Omental fat pad (tissue), 4 donors: Measurements from ENCODE around the gene CCNJL. TPM values are rescaled to one million over a fixed set of nuclear protein-coding genes. Genes with fewer than 3 reads are reported as not detected.
A peak's percentile ranks its signal among the peaks of the same experiment; 100 is the strongest.

ENCODE experiments used
- ATAC-seq: fragments of 150-250 bp; one replicate; pipeline ENCODE4 v1.9.1; 2016; ENCODE audit warnings: mild to moderate bottlenecking, moderate library complexity; ENCODE audit not compliant: low FRiP score
- DNase-seq: peaks from one replicate; pipeline ENCODE4 v3.0.0-alpha.2; 2019; ENCODE audit warnings: low spot score
- total RNA-seq, 4 donors: library from RNA; depleted of rRNA; stranded (reverse); fragments of >200 nt; gene quantifications; one replicate each; pipeline ENCODE4 v1.1.0, GENCODE V29; 2016
- TF ChIP-seq, protein P1 (sequence below), 3 donors: fragments of 450-650 bp; IDR thresholded peaks; one replicate each; pipeline ENCODE4 v1.5.1; 2016 to 2017; ENCODE audit warnings: antibody characterized with exemption in 3 of 3, mild to moderate bottlenecking in 3 of 3, moderate library complexity in 2 of 3

Gene CCNJL
- total RNA-seq, 4 donors from 2014 or later, result 0.24 to 5.4 (median 0.45) TPM

DNA sequence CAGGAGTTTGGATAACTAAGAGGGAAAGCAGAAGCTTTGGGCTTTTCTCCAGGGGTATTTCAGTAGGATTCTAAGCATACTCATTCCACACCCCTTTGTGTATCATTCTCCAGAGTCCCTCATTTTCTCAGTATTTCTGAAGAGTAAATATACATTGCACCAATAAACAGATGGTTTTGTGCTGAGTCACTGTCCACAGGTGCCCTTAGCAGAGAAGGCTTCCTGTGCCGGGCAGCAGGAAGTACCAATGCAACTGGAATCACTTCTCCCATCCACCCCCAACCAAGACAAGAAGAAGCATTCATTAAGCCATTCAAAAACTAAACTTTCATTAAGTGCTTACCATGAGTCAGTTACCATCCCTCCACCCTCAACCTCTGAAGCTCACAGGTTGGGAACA, 3.6 kb upstream of the CCNJL start:
- DNase-seq (no peak), ATAC-seq (no peak)
- TF ChIP-seq, protein P1, sequence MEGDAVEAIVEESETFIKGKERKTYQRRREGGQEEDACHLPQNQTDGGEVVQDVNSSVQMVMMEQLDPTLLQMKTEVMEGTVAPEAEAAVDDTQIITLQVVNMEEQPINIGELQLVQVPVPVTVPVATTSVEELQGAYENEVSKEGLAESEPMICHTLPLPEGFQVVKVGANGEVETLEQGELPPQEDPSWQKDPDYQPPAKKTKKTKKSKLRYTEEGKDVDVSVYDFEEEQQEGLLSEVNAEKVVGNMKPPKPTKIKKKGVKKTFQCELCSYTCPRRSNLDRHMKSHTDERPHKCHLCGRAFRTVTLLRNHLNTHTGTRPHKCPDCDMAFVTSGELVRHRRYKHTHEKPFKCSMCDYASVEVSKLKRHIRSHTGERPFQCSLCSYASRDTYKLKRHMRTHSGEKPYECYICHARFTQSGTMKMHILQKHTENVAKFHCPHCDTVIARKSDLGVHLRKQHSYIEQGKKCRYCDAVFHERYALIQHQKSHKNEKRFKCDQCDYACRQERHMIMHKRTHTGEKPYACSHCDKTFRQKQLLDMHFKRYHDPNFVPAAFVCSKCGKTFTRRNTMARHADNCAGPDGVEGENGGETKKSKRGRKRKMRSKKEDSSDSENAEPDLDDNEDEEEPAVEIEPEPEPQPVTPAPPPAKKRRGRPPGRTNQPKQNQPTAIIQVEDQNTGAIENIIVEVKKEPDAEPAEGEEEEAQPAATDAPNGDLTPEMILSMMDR (IDR thresholded peaks at IDR 0.05), result no peak

DNA sequence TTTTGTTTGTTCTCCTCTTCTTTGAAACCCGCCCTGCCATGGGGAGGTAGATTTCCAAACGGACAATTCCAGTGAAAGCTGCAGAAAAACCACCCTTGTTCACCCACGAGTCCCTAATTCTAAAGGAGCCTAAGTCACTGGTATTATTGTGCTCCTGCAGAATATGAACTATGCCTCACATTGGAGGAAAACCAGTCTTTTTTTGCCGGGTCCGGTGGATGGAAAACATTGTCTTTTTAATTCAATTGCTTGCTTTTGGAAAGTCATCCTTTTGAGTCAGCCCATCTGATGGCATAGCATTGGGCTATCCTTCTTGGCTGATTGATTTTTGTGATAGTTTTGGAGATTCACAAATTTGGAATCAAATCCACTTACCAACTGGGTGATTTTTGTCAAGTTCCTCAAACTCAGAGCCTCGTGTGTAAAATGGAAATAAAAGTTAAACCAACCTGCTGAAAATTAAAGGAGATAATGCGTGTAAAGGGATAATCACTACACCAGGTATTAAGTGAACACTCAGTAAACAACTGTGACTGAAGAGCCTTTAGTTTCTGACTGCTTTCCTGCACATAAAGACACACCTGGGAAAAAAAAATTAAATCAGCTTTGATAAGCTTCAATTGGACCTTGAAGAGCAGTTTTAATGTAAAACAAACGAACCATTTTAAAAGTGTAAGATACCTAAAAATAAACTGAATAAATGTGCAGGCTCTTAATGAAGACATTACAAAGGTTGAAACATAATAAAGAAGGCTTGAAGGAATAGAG, 780 bp upstream of the CCNJL start:
- ATAC-seq (no peak), DNase-seq (no peak)
- TF ChIP-seq, protein P1 (IDR thresholded peaks at IDR 0.05), result no peak

DNA sequence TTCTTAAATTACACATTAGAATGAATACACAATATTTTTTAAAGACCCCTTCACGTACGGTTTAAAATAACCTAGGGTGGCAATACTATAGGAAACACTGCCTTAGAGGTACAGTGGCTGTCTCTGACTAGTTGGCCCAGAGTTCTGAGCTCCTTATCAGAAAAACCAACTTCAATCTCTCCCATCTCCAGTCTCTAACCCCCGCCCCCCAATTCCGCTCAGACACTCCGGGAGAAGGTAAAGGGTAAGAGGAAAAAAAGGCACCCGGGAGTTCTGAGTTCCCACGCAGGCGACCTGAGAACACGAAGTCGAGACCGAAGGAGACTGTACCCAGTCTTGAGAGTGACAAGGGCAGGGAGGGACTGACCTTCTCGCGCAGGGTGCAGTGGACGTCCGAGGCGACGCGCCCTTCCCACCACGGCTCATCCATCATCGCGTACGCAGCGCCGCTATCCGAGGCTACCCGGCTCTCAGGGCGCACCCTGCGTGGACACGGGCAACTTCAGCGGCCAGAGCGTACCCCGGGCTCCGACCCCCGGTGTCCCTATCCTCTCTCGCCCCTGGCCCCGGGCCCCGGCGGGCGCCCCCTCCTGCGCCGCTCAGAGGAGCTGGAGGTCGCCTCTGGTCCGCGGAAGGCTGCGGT, 752 bp downstream of the CCNJL start:
- TF ChIP-seq, protein P1 (IDR thresholded peaks at IDR 0.05), result no peak
- ATAC-seq, result peak; percentile 41

DNA sequence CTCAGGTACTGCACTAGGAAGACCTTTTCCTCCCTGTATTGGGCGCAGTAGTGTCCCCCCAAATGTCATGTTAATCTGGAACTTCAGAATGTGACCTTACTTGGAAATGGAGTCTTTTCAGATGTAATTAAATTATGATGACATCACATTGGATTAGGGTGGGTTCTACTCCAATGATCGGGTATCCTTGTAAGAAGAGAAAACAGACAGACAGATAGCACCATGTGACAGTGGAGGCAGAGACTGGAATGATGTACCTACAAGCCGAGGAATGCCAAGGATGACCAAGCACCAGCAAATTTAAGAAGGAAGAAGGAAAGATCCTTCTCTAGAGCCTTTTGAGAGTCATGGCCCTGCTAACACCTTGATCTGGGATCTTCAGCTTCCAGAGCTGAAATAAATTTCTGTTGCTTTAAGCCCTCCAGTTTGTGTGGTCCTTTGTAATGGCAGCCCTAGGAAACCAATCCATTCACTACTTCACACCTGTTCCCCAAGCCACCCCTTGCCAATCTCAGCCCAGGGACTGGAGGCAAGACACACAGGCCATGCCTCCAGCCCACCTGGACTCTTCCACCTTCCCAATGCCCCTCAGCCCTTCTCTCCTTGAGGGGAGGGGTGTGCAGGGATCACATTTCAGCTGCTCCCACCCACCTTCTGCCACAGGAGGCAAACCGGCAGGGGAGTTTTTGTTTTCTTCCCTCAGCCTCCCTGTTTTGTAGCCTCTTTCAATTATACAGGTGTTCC, 1.6 kb downstream of the CCNJL start:
- TF ChIP-seq, protein P1 (IDR thresholded peaks at IDR 0.05), result no peak
- ATAC-seq (no peak), DNase-seq (no peak)

More for the DNA sequence above, 752 bp downstream of the CCNJL start:
- DNase-seq, result no peak

DNA sequence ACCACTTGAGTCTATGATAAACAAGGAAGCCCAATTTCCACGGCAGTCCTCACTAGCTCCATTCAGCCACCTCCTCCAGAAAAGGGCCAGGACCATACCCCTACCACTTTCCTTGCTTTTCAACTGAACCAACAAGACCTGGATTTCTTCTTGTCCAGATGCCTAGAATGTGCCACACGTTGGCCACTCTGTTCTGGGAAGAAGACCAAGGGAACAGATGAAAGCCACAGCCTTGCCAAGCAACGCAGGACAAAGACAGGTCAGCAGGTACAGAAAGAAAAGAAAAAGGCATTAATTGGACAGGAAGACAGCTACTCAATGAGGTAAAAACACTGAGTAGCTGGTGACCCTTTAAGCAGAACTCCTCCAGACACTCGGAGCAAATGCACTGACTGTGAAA, 2.2 kb downstream of the CCNJL start:
- DNase-seq, result no peak
- TF ChIP-seq, protein P1 (IDR thresholded peaks at IDR 0.05), result no peak
- no peak for ATAC-seq

DNA sequence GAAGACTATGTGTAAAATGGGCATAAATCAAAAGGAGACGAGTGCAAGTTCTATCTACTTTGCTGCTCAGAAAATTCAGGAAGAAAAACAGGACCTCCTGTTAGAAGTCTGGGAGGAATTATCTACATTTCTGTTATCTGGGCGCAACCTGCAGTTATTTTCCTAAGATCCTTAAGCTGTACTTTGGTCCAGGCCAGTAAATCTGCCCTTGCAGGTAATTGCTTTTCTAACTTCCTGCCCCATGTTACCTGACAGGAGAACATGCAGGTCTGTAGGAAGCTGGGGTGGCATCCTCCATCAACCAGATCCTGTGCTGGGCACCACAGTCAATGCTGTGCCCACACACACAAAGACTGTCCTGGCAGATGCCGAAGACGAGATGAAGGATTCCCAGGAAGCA, 5.7 kb downstream of the CCNJL start:
- no peak for DNase-seq
- ATAC-seq, result no peak
- TF ChIP-seq, protein P1 (IDR thresholded peaks at IDR 0.05), result no peak
